Liver (tissue), 9 donors: ENCODE measurements around the gene NOP16. TPM values are rescaled to one million over a fixed set of nuclear protein-coding genes. Genes with fewer than 3 reads are reported as not detected.

Experiments
- DNase-seq: peaks from one replicate; pipeline ENCODE4 v3.0.0-alpha.2; 2017; ENCODE audit warnings: low spot score
- H3K27ac ChIP-seq, 2 donors: one replicate each; pipeline ENCODE4 v1.7.0; 2013; ENCODE audit warnings: inconsistent platforms in 2 of 2, low read length in 2 of 2, control low read depth in 1 of 2, low read depth in 1 of 2, mild to moderate bottlenecking in 1 of 2
- H3K27me3 ChIP-seq, 4 donors: one replicate each; pipeline versions ENCODE4 v1.6.1 to v1.7.0; 2013; ENCODE audit warnings: low read length in 3 of 4, inconsistent platforms in 1 of 4, mild to moderate bottlenecking in 1 of 4, moderate library complexity in 1 of 4; ENCODE audit not compliant: control insufficient read depth in 4 of 4, insufficient read depth in 4 of 4
- H3K36me3 ChIP-seq, 4 donors: one replicate each; pipeline versions ENCODE4 v1.6.1 to v1.7.0; 2013; ENCODE audit warnings: low read length in 3 of 4, mild to moderate bottlenecking in 3 of 4, low read depth in 1 of 4, moderate library complexity in 1 of 4; ENCODE audit not compliant: control insufficient read depth in 4 of 4, insufficient read depth in 3 of 4
- H3K4me1 ChIP-seq, 4 donors: one replicate each; pipeline versions ENCODE4 v1.6.1 to v1.7.0; 2013; ENCODE audit warnings: low read length in 3 of 4, mild to moderate bottlenecking in 3 of 4, moderate library complexity in 1 of 4; ENCODE audit not compliant: control insufficient read depth in 4 of 4, insufficient read depth in 4 of 4
- H3K4me3 ChIP-seq, 3 donors: one replicate each; pipeline versions ENCODE4 v1.6.1 to v1.7.0; 2013; ENCODE audit warnings: low read length in 3 of 3, control low read depth in 1 of 3, low read depth in 1 of 3, mild to moderate bottlenecking in 1 of 3
- H3K9ac ChIP-seq, 2 donors: one replicate each; pipeline ENCODE4 v1.7.0; 2013; ENCODE audit warnings: low read length in 2 of 2, mild to moderate bottlenecking in 2 of 2, moderate library complexity in 2 of 2, control low read depth in 1 of 2, low read depth in 1 of 2
- H3K9me3 ChIP-seq, 4 donors: one replicate each; pipeline versions ENCODE4 v1.6.1 to v1.7.0; 2013; ENCODE audit warnings: low read length in 3 of 4; ENCODE audit not compliant: control insufficient read depth in 4 of 4
- ATF3 ChIP-seq: IDR thresholded peaks from 2 replicates; pipeline ENCODE4 v1.6.1; 2016; ENCODE audit warnings: antibody characterized with exemption
- CTCF ChIP-seq: fragments of 150-350 bp; IDR thresholded peaks from 2 replicates; pipeline ENCODE4 v1.5.1; 2017; ENCODE audit warnings: improper control_type of control experiment, low read depth, low read length; ENCODE audit not compliant: missing input control
- EGR1 ChIP-seq, 2 donors: IDR thresholded peaks; 2 replicates each; pipeline ENCODE4 v1.6.1; 2016 to 2018; ENCODE audit warnings: antibody characterized with exemption in 2 of 2, low read depth in 2 of 2
- FOXA1 ChIP-seq: IDR thresholded peaks from 2 replicates; pipeline ENCODE4 v1.6.1; 2016; ENCODE audit warnings: antibody characterized with exemption
- FOXA2 ChIP-seq: IDR thresholded peaks from 2 replicates; pipeline ENCODE4 v1.6.1; 2016; ENCODE audit warnings: antibody characterized with exemption
- GABPA ChIP-seq, 2 donors: IDR thresholded peaks in 1 of 2; conservative IDR thresholded peaks in 1 of 2; 2 replicates each; pipeline ENCODE4 v1.6.1; 2016; ENCODE audit warnings: antibody characterized with exemption in 2 of 2, mild to moderate bottlenecking in 1 of 2, moderate library complexity in 1 of 2
- HNF4A ChIP-seq, 2 donors: conservative IDR thresholded peaks; 2 replicates each; pipeline ENCODE4 v1.6.1; 2016; ENCODE audit warnings: antibody characterized with exemption in 2 of 2, mild to moderate bottlenecking in 2 of 2
- HNF4G ChIP-seq: IDR thresholded peaks from 2 replicates; pipeline ENCODE4 v1.6.1; 2016; ENCODE audit warnings: antibody characterized with exemption
- JUND ChIP-seq, 2 donors: IDR thresholded peaks; 2 replicates each; pipeline ENCODE4 v1.6.1; 2016; ENCODE audit warnings: antibody characterized with exemption in 2 of 2
- MAX ChIP-seq: IDR thresholded peaks from 2 replicates; pipeline ENCODE4 v1.6.1; 2016; ENCODE audit warnings: antibody characterized with exemption
- NR2F2 ChIP-seq: IDR thresholded peaks from 2 replicates; pipeline ENCODE4 v1.6.1; 2016; ENCODE audit warnings: antibody characterized with exemption
- RAD21 ChIP-seq, 2 donors: IDR thresholded peaks; 2 replicates each; pipeline ENCODE4 v1.6.1; 2016; ENCODE audit warnings: antibody characterized with exemption in 2 of 2, mild to moderate bottlenecking in 2 of 2
- REST ChIP-seq: IDR thresholded peaks from 2 replicates; pipeline ENCODE4 v1.6.1; 2016; ENCODE audit warnings: antibody characterized with exemption, mild to moderate bottlenecking
- RXRA ChIP-seq, 2 donors: IDR thresholded peaks; 2 replicates each; pipeline ENCODE4 v1.6.1; 2017 to 2018; ENCODE audit warnings: antibody characterized with exemption in 2 of 2, mild to moderate bottlenecking in 1 of 2
- SP1 ChIP-seq: IDR thresholded peaks from 2 replicates; pipeline ENCODE4 v1.6.1; 2018; ENCODE audit warnings: antibody characterized with exemption, mild to moderate bottlenecking
- TAF1 ChIP-seq: conservative IDR thresholded peaks from 2 replicates; pipeline ENCODE4 v1.6.1; 2016; ENCODE audit warnings: antibody characterized with exemption, mild to moderate bottlenecking
- YY1 ChIP-seq: IDR thresholded peaks from 2 replicates; pipeline ENCODE4 v1.6.1; 2016; ENCODE audit warnings: antibody characterized with exemption, mild to moderate bottlenecking
- ZBTB33 ChIP-seq: IDR thresholded peaks from 2 replicates; pipeline ENCODE4 v1.6.1; 2016; ENCODE audit warnings: antibody characterized with exemption
- whole genome bisulfite sequencing: extraction: QIAGEN DNeasy Blood & Tissue Kit; methylation state at CpG from one replicate; pipeline ENCODE4 v1.1.7; 2013; 5-methylcytosine and 5-hydroxymethylcytosine counted together
- polyA plus RNA-seq, 2 donors: library from polyadenylated mRNA; stranded (reverse) in 1 of 2; unstranded in 1 of 2; fragments of 200-250 nt in 1 of 2; fragments of >200 nt in 1 of 2; fragmentation: Nextera tagmentation in 1 of 2; extraction: Ambion mirVana in 1 of 2; gene quantifications; one replicate each; pipeline versions ENCODE4 v1.2.1 to v1.2.3, GENCODE V29; 2013 to 2015
- total RNA-seq, 2 donors: library from RNA; depleted of rRNA; stranded (reverse); fragments of >200 nt; gene quantifications; one replicate each; pipeline ENCODE4 v1.2.3, GENCODE V29; 2014
- donor health status: healthy.
- donor health status: healthy.
- donor health status: healthy.
- donor health status: healthy.
- donor health status: healthy.

Gene NOP16
- total and polyA plus RNA-seq, 4 donors: 6.1 to 41.2 (median 17.2) TPM

- no peak for TF ChIP-seq EGR1 (IDR thresholded peaks at IDR 0.05; ENCODE audit: low read depth in 2 of 2)
- no peak for TF ChIP-seq YY1
- no peak for TF ChIP-seq NR2F2
- no peak for TF ChIP-seq JUND (IDR thresholded peaks at IDR 0.05)
- TF ChIP-seq HNF4A (conservative IDR thresholded peaks at IDR 0.05): no peak
- TF ChIP-seq FOXA2: no peak
Observed at GRCh38 chr5:176394881-176395675, 6.7 kb upstream of the NOP16 start (continued).

GRCh38 chr5:176394096-176394495 is 5.7 kb upstream of the NOP16 start:
- H3K27me3 ChIP-seq: no peaks in the 10 kb centered on the region
- 95% methylated on average over 9 of the region's 9 CpGs for WGBS
- no peak for TF ChIP-seq YY1
- no peak for TF ChIP-seq SP1
- no peak for TF ChIP-seq FOXA2
- TF ChIP-seq NR2F2: no peak
- no peak for TF ChIP-seq CTCF
- TF ChIP-seq TAF1: no peak
- no peak for TF ChIP-seq HNF4A (conservative IDR thresholded peaks at IDR 0.05)
- no peak for TF ChIP-seq MAX
- no peak for TF ChIP-seq ZBTB33
- TF ChIP-seq EGR1 (IDR thresholded peaks at IDR 0.05; ENCODE audit: low read depth in 2 of 2): no peak
- TF ChIP-seq ATF3: no peak
- no peak for TF ChIP-seq HNF4G
- no peak for TF ChIP-seq GABPA (IDR thresholded peaks at IDR 0.05 in 1 of 2, conservative IDR thresholded peaks at IDR 0.05 in 1 of 2)
- TF ChIP-seq JUND (IDR thresholded peaks at IDR 0.05): no peak
- TF ChIP-seq FOXA1: no peak
- TF ChIP-seq REST: no peak
- no peak for TF ChIP-seq RXRA (IDR thresholded peaks at IDR 0.05)
- no peak for TF ChIP-seq RAD21 (IDR thresholded peaks at IDR 0.05)
- peaks cover 0 to 6% (median 1%) of the 10 kb centered on the region in 4 donors for H3K4me1 ChIP-seq
- no peaks in the 10 kb centered on the region for H3K9me3 ChIP-seq
- no peak overlapping the region for H3K9ac ChIP-seq
- no peak overlapping the region for H3K4me3 ChIP-seq
- H3K36me3 ChIP-seq: peaks cover 0 to 19% (median 6%) of the 10 kb centered on the region in 4 donors
- no peak for DNase-seq
- no peak overlapping the region for H3K27ac ChIP-seq
